Lung (tissue), 12 donors: Measurements from ENCODE around the gene AP2B1. TPM values are rescaled to one million over a fixed set of nuclear protein-coding genes. Genes with fewer than 3 reads are reported as not detected.
A peak's percentile ranks its signal among the peaks of the same experiment; 100 is the strongest.

Experiments used
- ATAC-seq: fragments of 200-7000 bp; cut with Tn5 transposase; one replicate; pipeline ENCODE4 v1.9.1; 2020; ENCODE audit warnings: moderate number of reproducible peaks; ENCODE audit not compliant: insufficient read depth, low FRiP score
- DNase-seq, 3 donors: peaks; one replicate each; pipeline ENCODE4 v3.0.0-alpha.2; 2013 to 2017
- H3K27ac ChIP-seq, 2 donors: one replicate each; pipeline ENCODE4 v1.5.1; 2013; ENCODE audit warnings: mild to moderate bottlenecking in 2 of 2, moderate library complexity in 2 of 2, control low read depth in 1 of 2, inconsistent platforms in 1 of 2, low read depth in 1 of 2, low read length in 1 of 2
- H3K27me3 ChIP-seq, 3 donors: one replicate each; pipeline ENCODE4 v1.5.1; 2013; ENCODE audit warnings: low read length in 2 of 3; ENCODE audit not compliant: control insufficient read depth in 3 of 3, insufficient read depth in 3 of 3
- H3K36me3 ChIP-seq, 4 donors: one replicate each; pipeline ENCODE4 v1.5.1; 2013; ENCODE audit warnings: low read length in 4 of 4, mild to moderate bottlenecking in 1 of 4, moderate library complexity in 1 of 4; ENCODE audit not compliant: control insufficient read depth in 4 of 4, insufficient read depth in 4 of 4
- H3K4me1 ChIP-seq, 5 donors: one replicate each; pipeline ENCODE4 v1.5.1; 2013; ENCODE audit warnings: low read length in 5 of 5, mild to moderate bottlenecking in 2 of 5, moderate library complexity in 1 of 5; ENCODE audit not compliant: control insufficient read depth in 5 of 5, insufficient read depth in 5 of 5
- H3K4me3 ChIP-seq: one replicate; pipeline ENCODE4 v1.5.1; 2013; ENCODE audit warnings: mild to moderate bottlenecking, control low read depth, moderate library complexity
- H3K9ac ChIP-seq, 2 donors: one replicate each; pipeline ENCODE4 v1.5.1; 2013; ENCODE audit warnings: low read length in 2 of 2, control low read depth in 1 of 2; ENCODE audit not compliant: insufficient read depth in 1 of 2
- H3K9me3 ChIP-seq, 4 donors: one replicate each; pipeline ENCODE4 v1.5.1; 2013; ENCODE audit warnings: low read length in 3 of 4, mild to moderate bottlenecking in 1 of 4, moderate library complexity in 1 of 4; ENCODE audit not compliant: control insufficient read depth in 4 of 4, insufficient read depth in 3 of 4
- WGBS, 2 donors: extraction: QIAGEN DNeasy Blood & Tissue Kit; methylation state at CpG; one replicate each; pipeline ENCODE4 v1.1.7; 2013; 5-methylcytosine and 5-hydroxymethylcytosine counted together
- polyA plus RNA-seq, 2 donors: library from polyadenylated mRNA; stranded (reverse); fragments of 200-250 nt; gene quantifications; one replicate each; pipeline ENCODE4 v1.2.1, GENCODE V29; 2013
- total RNA-seq, 2 donors: library from RNA; depleted of rRNA in 1 of 2; stranded (reverse); fragments of >200 nt in 1 of 2; gene quantifications; one replicate each; pipeline ENCODE4 v1.2.1, GENCODE V29; 2014 to 2021
- TF ChIP-seq, protein P1 (sequence below): IDR thresholded peaks from 2 replicates; pipeline ENCODE4 v1.5.1; 2012; ENCODE audit warnings: mild to moderate bottlenecking; ENCODE audit errors: control extremely low read depth, extremely low read depth
- donor health status: control.
- donor health status: control.
- donor health status: Bipolar disorder and iron deficiency.
- donor health status: healthy.
- donor health status: DM: yes; HTN: yes; CAD: no.

The AP2B1 gene
- total and polyA plus RNA-seq, 4 donors = 52.9 to 156 (median 82.4) TPM

DNA sequence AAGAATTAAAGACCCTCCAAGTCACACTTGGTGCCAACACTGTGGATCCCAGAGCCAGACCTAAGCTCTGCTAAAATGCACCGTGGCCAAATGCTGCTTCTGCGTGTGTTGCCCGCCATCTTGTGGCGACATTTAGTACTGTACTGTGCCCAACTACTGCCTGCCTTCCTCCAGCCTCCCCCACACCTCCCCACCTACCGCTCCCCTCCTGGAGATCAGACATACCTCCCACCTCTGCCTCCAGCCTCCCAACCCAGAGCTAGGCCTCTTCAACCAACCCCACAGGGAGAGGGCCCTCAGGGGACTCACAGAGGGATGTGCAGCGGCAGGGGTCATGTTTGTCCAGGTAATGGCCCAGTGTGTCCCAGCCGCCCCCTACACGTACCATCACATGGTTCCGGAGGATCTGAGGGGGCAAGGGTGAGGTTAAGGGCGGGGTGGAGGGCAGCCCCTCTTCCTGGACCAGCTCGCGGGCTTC lies 160.5 kb downstream of the AP2B1 start:
- TF ChIP-seq, protein P1, sequence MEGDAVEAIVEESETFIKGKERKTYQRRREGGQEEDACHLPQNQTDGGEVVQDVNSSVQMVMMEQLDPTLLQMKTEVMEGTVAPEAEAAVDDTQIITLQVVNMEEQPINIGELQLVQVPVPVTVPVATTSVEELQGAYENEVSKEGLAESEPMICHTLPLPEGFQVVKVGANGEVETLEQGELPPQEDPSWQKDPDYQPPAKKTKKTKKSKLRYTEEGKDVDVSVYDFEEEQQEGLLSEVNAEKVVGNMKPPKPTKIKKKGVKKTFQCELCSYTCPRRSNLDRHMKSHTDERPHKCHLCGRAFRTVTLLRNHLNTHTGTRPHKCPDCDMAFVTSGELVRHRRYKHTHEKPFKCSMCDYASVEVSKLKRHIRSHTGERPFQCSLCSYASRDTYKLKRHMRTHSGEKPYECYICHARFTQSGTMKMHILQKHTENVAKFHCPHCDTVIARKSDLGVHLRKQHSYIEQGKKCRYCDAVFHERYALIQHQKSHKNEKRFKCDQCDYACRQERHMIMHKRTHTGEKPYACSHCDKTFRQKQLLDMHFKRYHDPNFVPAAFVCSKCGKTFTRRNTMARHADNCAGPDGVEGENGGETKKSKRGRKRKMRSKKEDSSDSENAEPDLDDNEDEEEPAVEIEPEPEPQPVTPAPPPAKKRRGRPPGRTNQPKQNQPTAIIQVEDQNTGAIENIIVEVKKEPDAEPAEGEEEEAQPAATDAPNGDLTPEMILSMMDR = peak; percentile 97
- no peak overlapping the region for H3K9ac ChIP-seq
- H3K4me1 ChIP-seq = peaks cover 0 to 6% (median 0%) of the 10 kb centered on the region in 5 donors
- DNase-seq (peak; percentile 79 to 87 (median 81)), ATAC-seq (peak; percentile 90)
- H3K27ac ChIP-seq = no peak overlapping the region
- H3K36me3 ChIP-seq = no peaks in the 10 kb centered on the region
- H3K9me3 ChIP-seq = no peaks in the 10 kb centered on the region
- H3K27me3 ChIP-seq = peaks cover 0 to 24% (median 22%) of the 10 kb centered on the region in 3 donors
- H3K4me3 ChIP-seq = no peak overlapping the region
- WGBS, 2 donors = 33 to 40% methylated on average over 12 of the region's 12 CpGs

DNA sequence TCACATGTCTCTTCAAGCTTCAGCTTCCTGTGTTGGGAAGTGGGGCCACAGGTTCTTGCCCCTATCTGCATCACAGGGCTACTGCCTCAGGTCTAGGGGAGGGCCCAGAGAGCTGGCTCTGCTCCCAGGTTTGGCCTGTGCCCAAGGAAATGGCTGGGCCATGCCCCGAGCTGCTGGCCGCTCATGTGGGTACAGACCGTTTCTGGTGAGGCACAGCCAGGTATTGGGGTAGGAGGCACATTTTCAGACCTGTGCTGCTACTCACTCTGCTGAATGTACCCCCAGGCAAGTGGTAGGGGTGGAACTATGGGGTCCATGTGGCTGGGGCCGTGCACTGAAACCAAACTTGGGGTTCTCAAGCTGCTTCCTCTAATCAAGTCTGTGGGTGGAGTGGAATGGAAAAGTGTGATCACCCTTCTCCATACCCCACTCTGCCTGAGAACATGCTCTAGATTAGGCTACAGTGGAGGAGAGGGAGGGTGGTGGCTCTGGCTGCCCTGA lies 161.3 kb downstream of the AP2B1 start:
- Histone ChIP-seq H3K9ac (no peak overlapping the region), H3K4me1 (peaks cover 0 to 10% (median 0%) of the 10 kb centered on the region in 5 donors), H3K27ac (no peak overlapping the region), H3K36me3 (no peaks in the 10 kb centered on the region), H3K27me3 (peaks cover 0 to 21% (median 20%) of the 10 kb centered on the region in 3 donors), H3K4me3 (no peak overlapping the region), H3K9me3 (no peaks in the 10 kb centered on the region)
- TF ChIP-seq, protein P1 = no peak
- no peak for DNase-seq
- no peak for ATAC-seq
- 17 to 24% methylated on average over 4 of the region's 4 CpGs for WGBS, 2 donors

DNA sequence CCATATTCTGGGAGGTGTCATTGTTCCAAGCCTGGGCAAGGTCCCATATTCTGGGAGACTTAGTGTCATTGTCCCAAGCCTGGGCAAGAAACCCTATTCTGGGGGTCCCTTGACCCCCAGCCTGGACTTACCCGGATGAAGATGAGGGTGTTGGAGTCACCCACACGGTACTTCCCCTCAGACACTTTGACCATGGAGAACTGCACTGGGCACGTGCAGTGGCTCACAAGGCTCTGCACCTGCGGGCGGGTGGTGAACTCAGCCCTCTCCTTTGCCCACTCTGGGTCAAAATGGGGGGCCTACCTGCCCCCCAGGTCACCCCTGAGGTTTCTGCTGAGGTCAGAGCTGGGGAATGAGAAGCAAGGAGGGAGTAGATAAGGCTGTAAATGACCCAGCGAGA lies 161.9 kb downstream of the AP2B1 start:
- no peak overlapping the region for H3K4me3 ChIP-seq
- 77 to 78% methylated on average over 6 of the region's 6 CpGs for WGBS, 2 donors
- H3K36me3 ChIP-seq = no peaks in the 10 kb centered on the region
- H3K27ac ChIP-seq = no peak overlapping the region
- peaks cover 0 to 21% (median 20%) of the 10 kb centered on the region in 3 donors for H3K27me3 ChIP-seq
- peaks cover 0 to 10% (median 0%) of the 10 kb centered on the region in 5 donors for H3K4me1 ChIP-seq
- ATAC-seq (no peak), DNase-seq (no peak)
- H3K9me3 ChIP-seq = no peaks in the 10 kb centered on the region
- H3K9ac ChIP-seq = no peak overlapping the region
- TF ChIP-seq, protein P1 = no peak
